SK-N-SH treated with all-trans-retinoic acid at 6 μM for 48 hours (cell line): ENCODE results near the gene ZNF208.
"Not testable (repeated sequence)": the region's sequence is repeated elsewhere in the genome, so short reads cannot be mapped to it uniquely, and the experiment has no call there.

Experiments
- ATAC-seq: fragments of 200-7000 bp; cut with Tn5 transposase; 3 replicates; pipeline ENCODE4 v1.9.1; 2020; ENCODE audit warnings: mild to moderate bottlenecking, moderate library complexity
- ARNTL ChIP-seq: fragments of 450-650 bp; formaldehyde crosslinking; IDR thresholded peaks from 2 replicates; pipeline ENCODE4 v1.5.0; 2020; ENCODE audit warnings: low read depth, mild to moderate bottlenecking, moderate library complexity, borderline replicate concordance
- BACH2 ChIP-seq: fragments of 250-450 bp; sonication (Bioruptor Pico); IDR thresholded peaks from 2 replicates; pipeline ENCODE4 v1.9.0; 2021; ENCODE audit warnings: mild to moderate bottlenecking, borderline replicate concordance
- CREB5 ChIP-seq: fragments of 250-450 bp; sonication (Bioruptor Pico); IDR thresholded peaks from 2 replicates; pipeline ENCODE4 v1.5.1; 2020; ENCODE audit warnings: low read depth, mild to moderate bottlenecking, moderate library complexity
- CSDC2 ChIP-seq: fragments of 250-450 bp; sonication (Bioruptor Pico); IDR thresholded peaks from 2 replicates; pipeline ENCODE4 v1.5.0; 2020; ENCODE audit warnings: mild to moderate bottlenecking, moderate library complexity
- CSRNP3 ChIP-seq: fragments of 250-450 bp; sonication (Bioruptor Pico); IDR thresholded peaks from 2 replicates; pipeline ENCODE4 v1.5.1; 2021; ENCODE audit warnings: mild to moderate bottlenecking, moderate library complexity
- ESRRG ChIP-seq: fragments of 250-450 bp; sonication (Bioruptor Pico); IDR thresholded peaks from 2 replicates; pipeline ENCODE4 v1.6.1; 2021; ENCODE audit warnings: mild to moderate bottlenecking
- GLIS3 ChIP-seq: fragments of 250-450 bp; sonication (Bioruptor Pico); IDR thresholded peaks from 2 replicates; pipeline ENCODE4 v1.5.0; 2020; ENCODE audit warnings: mild to moderate bottlenecking, moderate library complexity
- ISL1 ChIP-seq: fragments of 250-450 bp; sonication (Bioruptor Pico); IDR thresholded peaks from 2 replicates; pipeline ENCODE4 v2.1.2; 2022; ENCODE audit warnings: mild to moderate bottlenecking, moderate library complexity
- OSR1 ChIP-seq: fragments of 250-450 bp; sonication (Bioruptor Pico); IDR thresholded peaks from 2 replicates; pipeline ENCODE4 v1.8.0; 2022; ENCODE audit warnings: moderate library complexity, mild to moderate bottlenecking, inconsistent platforms
- PATZ1 ChIP-seq: fragments of 250-450 bp; sonication (Bioruptor Pico); IDR thresholded peaks from 2 replicates; pipeline ENCODE4 v1.8.0; 2020; ENCODE audit warnings: mild to moderate bottlenecking, moderate library complexity, borderline replicate concordance
- POU6F1 ChIP-seq: fragments of 250-450 bp; sonication (Bioruptor Pico); IDR thresholded peaks from 2 replicates; pipeline ENCODE4 v1.8.0; 2021; ENCODE audit warnings: low read depth, mild to moderate bottlenecking, moderate library complexity, borderline replicate concordance
- PPARA ChIP-seq: fragments of 250-450 bp; sonication (Bioruptor Pico); IDR thresholded peaks from 2 replicates; pipeline ENCODE4 v1.5.0; 2020; ENCODE audit warnings: mild to moderate bottlenecking, borderline replicate concordance
- RARB ChIP-seq: fragments of 250-450 bp; sonication (Bioruptor Pico); IDR thresholded peaks from 2 replicates; pipeline ENCODE4 v1.8.0; 2021; ENCODE audit warnings: mild to moderate bottlenecking, moderate library complexity
- SNAI2 ChIP-seq: fragments of 250-450 bp; sonication (Bioruptor Pico); IDR thresholded peaks from 2 replicates; pipeline ENCODE4 v1.5.0; 2020; ENCODE audit warnings: mild to moderate bottlenecking, moderate library complexity
- TCF4 ChIP-seq: fragments of 250-450 bp; sonication (Bioruptor Pico); IDR thresholded peaks from 2 replicates; pipeline ENCODE4 v1.8.0; 2021; ENCODE audit warnings: mild to moderate bottlenecking, moderate library complexity, borderline replicate concordance
- TOX ChIP-seq: fragments of 250-450 bp; sonication (Bioruptor Pico); IDR thresholded peaks from 2 replicates; pipeline ENCODE4 v1.8.0; 2021; ENCODE audit warnings: mild to moderate bottlenecking, moderate library complexity, borderline replicate concordance
- TSHZ2 ChIP-seq: fragments of 250-450 bp; sonication (Bioruptor Pico); IDR thresholded peaks from 2 replicates; pipeline ENCODE4 v1.5.0; 2020; ENCODE audit warnings: mild to moderate bottlenecking, moderate library complexity
- ZC3H10 ChIP-seq: fragments of 250-450 bp; sonication (Bioruptor Pico); IDR thresholded peaks from 2 replicates; pipeline ENCODE4 v1.5.1; 2021; ENCODE audit warnings: mild to moderate bottlenecking, moderate library complexity
- ZFP3 ChIP-seq: fragments of 250-450 bp; sonication (Bioruptor Pico); IDR thresholded peaks from 2 replicates; pipeline ENCODE4 v1.5.0; 2020; ENCODE audit warnings: mild to moderate bottlenecking, moderate library complexity
- ZFP30 ChIP-seq: fragments of 450-650 bp; formaldehyde crosslinking; IDR thresholded peaks from 2 replicates; pipeline ENCODE4 v1.5.0; 2022; ENCODE audit warnings: mild to moderate bottlenecking, moderate library complexity
- ZNF565 ChIP-seq: fragments of 450-650 bp; formaldehyde crosslinking; conservative IDR thresholded peaks from 2 replicates; pipeline ENCODE4 v1.5.0; 2020; ENCODE audit warnings: low read depth, mild to moderate bottlenecking, moderate library complexity
- ZNF70 ChIP-seq: fragments of 450-650 bp; formaldehyde crosslinking; IDR thresholded peaks from 2 replicates; pipeline ENCODE4 v1.5.0; 2020; ENCODE audit warnings: mild to moderate bottlenecking, moderate library complexity
- ZNF8 ChIP-seq: fragments of 450-650 bp; formaldehyde crosslinking; IDR thresholded peaks from 2 replicates; pipeline ENCODE4 v1.5.0; 2020; ENCODE audit warnings: mild to moderate bottlenecking, moderate library complexity

ZNF208 gene

GRCh38 chr19:21902571-21902970 lies 108.2 kb downstream of the ZNF208 start:
- no peak for TF ChIP-seq RARB (CRISPR knock-in tag)
- no peak for TF ChIP-seq ESRRG (CRISPR knock-in tag)
- no peak for TF ChIP-seq ZFP3 (CRISPR knock-in tag)
- no peak for TF ChIP-seq ZC3H10
- TF ChIP-seq GLIS3 (CRISPR knock-in tag): no peak
- no peak for TF ChIP-seq BACH2 (CRISPR knock-in tag)
- TF ChIP-seq ZNF565 (CRISPR knock-in tag): no peak
- no peak for TF ChIP-seq OSR1 (CRISPR knock-in tag)
- no peak for TF ChIP-seq CREB5
- no peak for ATAC-seq

GRCh38 chr19:21901861-21902260 lies 108.9 kb downstream of the ZNF208 start:
- no peak for TF ChIP-seq ISL1 (CRISPR knock-in tag)
- no peak for TF ChIP-seq TCF4
- no peak for TF ChIP-seq RARB (CRISPR knock-in tag)
- TF ChIP-seq CSDC2: no peak
- ATAC-seq: no peak

GRCh38 chr19:21900401-21900800 lies 110.3 kb downstream of the ZNF208 start:
- TF ChIP-seq ARNTL (CRISPR knock-in tag) (no peak), ZFP3 (CRISPR knock-in tag) (no peak), RARB (CRISPR knock-in tag) (no peak), SNAI2 (CRISPR knock-in tag) (no peak), BACH2 (CRISPR knock-in tag) (no peak), ZNF70 (CRISPR knock-in tag) (no peak), ZNF8 (CRISPR knock-in tag) (no peak), OSR1 (CRISPR knock-in tag) (no peak), TCF4 (no peak), POU6F1 (CRISPR knock-in tag) (no peak), CREB5 (no peak), ESRRG (CRISPR knock-in tag) (no peak), TSHZ2 (CRISPR knock-in tag) (no peak), ZFP30 (no peak), ISL1 (CRISPR knock-in tag) (no peak), CSRNP3 (CRISPR knock-in tag) (no peak), PPARA (no peak), TOX (CRISPR knock-in tag) (no peak), ZC3H10 (no peak)
- TF ChIP-seq, all 23 proteins: peak for 0
- no peak for ATAC-seq

- ATAC-seq: no peak
- TF ChIP-seq SNAI2 (CRISPR knock-in tag): no peak
- TF ChIP-seq GLIS3 (CRISPR knock-in tag): no peak
- TF ChIP-seq ZC3H10: no peak
- no peak for TF ChIP-seq PPARA
- TF ChIP-seq TCF4: no peak
- no peak for TF ChIP-seq TOX (CRISPR knock-in tag)
- TF ChIP-seq ISL1 (CRISPR knock-in tag): no peak
- no peak for TF ChIP-seq PATZ1 (CRISPR knock-in tag)
- TF ChIP-seq ZNF8 (CRISPR knock-in tag): no peak
- TF ChIP-seq RARB (CRISPR knock-in tag): no peak
- TF ChIP-seq ZNF70 (CRISPR knock-in tag): no peak
- no peak for TF ChIP-seq ZFP30
Measured at GRCh38 chr19:21891086-21891485, 119.7 kb downstream of the ZNF208 start.

- ATAC-seq: not testable (repeated sequence)
Measured at GRCh38 chr19:21890017-21890416, 120.7 kb downstream of the ZNF208 start.

GRCh38 chr19:21885516-21885915 lies 125.2 kb downstream of the ZNF208 start:
- not testable (repeated sequence) for ATAC-seq

GRCh38 chr19:21884786-21885185 lies 126.0 kb downstream of the ZNF208 start:
- not testable (repeated sequence) for ATAC-seq
